Lower lobe of right lung (tissue), 2 donors: Measurements from ENCODE around the gene LINGO1. TPM values are rescaled to one million over a fixed set of nuclear protein-coding genes. Genes with fewer than 3 reads are reported as not detected.

ENCODE experiments used
- ATAC-seq, 2 donors: fragments of 200-7000 bp; cut with Tn5 transposase; one replicate each; pipeline ENCODE4 v1.9.1; 2020 to 2022; ENCODE audit warnings: mild to moderate bottlenecking in 2 of 2, moderate library complexity in 2 of 2
- DNase-seq: peaks from one replicate; pipeline ENCODE4 v3.0.0-alpha.2; 2020
- H3K27ac ChIP-seq: fragments of 200-600 bp; one replicate; pipeline ENCODE4 v1.8.0; 2022
- H3K27me3 ChIP-seq: fragments of 200-600 bp; one replicate; pipeline ENCODE4 v1.8.0; 2022; ENCODE audit warnings: low read depth
- H3K36me3 ChIP-seq: fragments of 200-600 bp; one replicate; pipeline ENCODE4 v1.8.0; 2022; ENCODE audit warnings: mild to moderate bottlenecking
- H3K4me1 ChIP-seq: fragments of 200-600 bp; one replicate; pipeline ENCODE4 v1.8.0; 2022
- H3K4me3 ChIP-seq: fragments of 200-600 bp; one replicate; pipeline ENCODE4 v1.8.0; 2022; ENCODE audit warnings: mild to moderate bottlenecking
- H3K9me3 ChIP-seq: fragments of 200-600 bp; one replicate; pipeline ENCODE4 v1.8.0; 2022
- CTCF ChIP-seq: fragments of 200-600 bp; IDR thresholded peaks from one replicate; pipeline ENCODE4 v1.8.0; 2022; ENCODE audit warnings: antibody characterized with exemption, mild to moderate bottlenecking
- intact Hi-C: fragments of 100-400 bp; cut with DNase I; formaldehyde crosslinking; loops from one replicate; pipeline ENCODE4 v1.11.0; 2022
- total RNA-seq: library from RNA; stranded (reverse); fragmentation: NEBNext Ultra II Directional; extraction: Animal tissue kit (Norgen Biotek cat#: 25700); gene quantifications from one replicate; pipeline ENCODE4 v1.2.1, GENCODE V29; 2021
- donor health status: DM: no; HTN: yes; CAD: no; lungs with severe emphysema.

LINGO1 gene
- total RNA-seq, 1 donor from 2014 or later: 0.86 TPM

- Histone ChIP-seq H3K9me3 (no peaks in the 10 kb centered on the region), H3K4me3 (no peak overlapping the region), H3K27me3 (no peaks in the 10 kb centered on the region), H3K27ac (no peak overlapping the region), H3K4me1 (no peaks in the 10 kb centered on the region), H3K36me3 (no peaks in the 10 kb centered on the region)
- TF ChIP-seq CTCF: no peak
- ATAC-seq: no peak
- intact Hi-C loops: no loop called here
- DNase-seq: no peak
These were observed 42.9 kb downstream of the LINGO1 start for GRCh38 chr15:77589839-77590238.

- no peak for ATAC-seq
- H3K9me3 ChIP-seq: no peaks in the 10 kb centered on the region
These were observed 44.6 kb downstream of the LINGO1 start for GRCh38 chr15:77588126-77588525.

GRCh38 chr15:77584691-77585090 is 48.0 kb downstream of the LINGO1 start:
- intact Hi-C loops: no loop called here
- DNase-seq: no peak

More at GRCh38 chr15:77588126-77588525, 44.6 kb downstream of the LINGO1 start:
- Histone ChIP-seq H3K27ac (no peak overlapping the region), H3K36me3 (no peaks in the 10 kb centered on the region), H3K27me3 (no peaks in the 10 kb centered on the region), H3K4me1 (no peaks in the 10 kb centered on the region), H3K4me3 (no peak overlapping the region)
- TF ChIP-seq CTCF: no peak
- DNase-seq: no peak
- intact Hi-C loops: no loop called here

GRCh38 chr15:77584201-77584600 is 48.5 kb downstream of the LINGO1 start:
- H3K9me3 ChIP-seq: no peaks in the 10 kb centered on the region

More at GRCh38 chr15:77584691-77585090, 48.0 kb downstream of the LINGO1 start:
- no peak overlapping the region for H3K27ac ChIP-seq
- no peaks in the 10 kb centered on the region for H3K9me3 ChIP-seq
- no peak for ATAC-seq
- no peak for TF ChIP-seq CTCF
- H3K27me3 ChIP-seq: no peaks in the 10 kb centered on the region
- no peaks in the 10 kb centered on the region for H3K4me1 ChIP-seq
- no peak overlapping the region for H3K4me3 ChIP-seq
- no peaks in the 10 kb centered on the region for H3K36me3 ChIP-seq

GRCh38 chr15:77582763-77583162 is 49.9 kb downstream of the LINGO1 start:
- ATAC-seq (no peak), DNase-seq (no peak)
- intact Hi-C loops: no loop called here

More at GRCh38 chr15:77584201-77584600, 48.5 kb downstream of the LINGO1 start:
- no peaks in the 10 kb centered on the region for H3K27me3 ChIP-seq
- no peak for TF ChIP-seq CTCF
- no peak for DNase-seq
- no peaks in the 10 kb centered on the region for H3K36me3 ChIP-seq
- intact Hi-C loops: no loop called here
- no peaks in the 10 kb centered on the region for H3K4me1 ChIP-seq
- no peak overlapping the region for H3K27ac ChIP-seq
- H3K4me3 ChIP-seq: no peak overlapping the region
- no peak for ATAC-seq

More at GRCh38 chr15:77582763-77583162, 49.9 kb downstream of the LINGO1 start:
- H3K4me1 ChIP-seq: no peaks in the 10 kb centered on the region
- H3K9me3 ChIP-seq: no peaks in the 10 kb centered on the region
- no peak for TF ChIP-seq CTCF
- no peaks in the 10 kb centered on the region for H3K36me3 ChIP-seq
- H3K27me3 ChIP-seq: no peaks in the 10 kb centered on the region
- H3K4me3 ChIP-seq: no peak overlapping the region
- no peak overlapping the region for H3K27ac ChIP-seq
